Kidney epithelial cell (primary cell): Measurements from ENCODE around the gene GPR155. TPM values are rescaled to one million over a fixed set of nuclear protein-coding genes. Genes with fewer than 3 reads are reported as not detected.
"Not testable (repeated sequence)": the region's sequence is repeated elsewhere in the genome, so short reads cannot be mapped to it uniquely, and the experiment has no call there.

Experiments
- DNase-seq: peaks from one replicate; pipeline ENCODE4 v3.0.0-alpha.2; 2010; ENCODE audit warnings: low read depth
- H3K27me3 ChIP-seq: 2 replicates; pipeline ENCODE4 v1.6.0; 2011; ENCODE audit warnings: low read length; ENCODE audit not compliant: control insufficient read depth, insufficient read depth
- H3K36me3 ChIP-seq: 2 replicates; pipeline ENCODE4 v1.5.1; 2011; ENCODE audit warnings: low read length; ENCODE audit not compliant: control insufficient read depth, insufficient read depth
- H3K4me3 ChIP-seq: 2 replicates; pipeline ENCODE4 v1.5.1; 2011; ENCODE audit warnings: low read depth, mild to moderate bottlenecking, control low read depth, low read length
- total RNA-seq: library from RNA; depleted of rRNA; stranded (reverse); fragments of >200 nt; gene quantifications from 2 replicates; pipeline ENCODE4 v1.2.3, GENCODE V29; 2015
- TF ChIP-seq, protein P1 (sequence below): IDR thresholded peaks from 2 replicates; pipeline ENCODE4 v1.5.1; 2011; ENCODE audit warnings: mild to moderate bottlenecking, moderate library complexity, low read length, control low read depth, inconsistent platforms; ENCODE audit not compliant: insufficient read depth, poor library complexity, severe bottlenecking

GPR155 gene
- total RNA-seq, 1 donor from 2014 or later: 1.7 TPM

DNA sequence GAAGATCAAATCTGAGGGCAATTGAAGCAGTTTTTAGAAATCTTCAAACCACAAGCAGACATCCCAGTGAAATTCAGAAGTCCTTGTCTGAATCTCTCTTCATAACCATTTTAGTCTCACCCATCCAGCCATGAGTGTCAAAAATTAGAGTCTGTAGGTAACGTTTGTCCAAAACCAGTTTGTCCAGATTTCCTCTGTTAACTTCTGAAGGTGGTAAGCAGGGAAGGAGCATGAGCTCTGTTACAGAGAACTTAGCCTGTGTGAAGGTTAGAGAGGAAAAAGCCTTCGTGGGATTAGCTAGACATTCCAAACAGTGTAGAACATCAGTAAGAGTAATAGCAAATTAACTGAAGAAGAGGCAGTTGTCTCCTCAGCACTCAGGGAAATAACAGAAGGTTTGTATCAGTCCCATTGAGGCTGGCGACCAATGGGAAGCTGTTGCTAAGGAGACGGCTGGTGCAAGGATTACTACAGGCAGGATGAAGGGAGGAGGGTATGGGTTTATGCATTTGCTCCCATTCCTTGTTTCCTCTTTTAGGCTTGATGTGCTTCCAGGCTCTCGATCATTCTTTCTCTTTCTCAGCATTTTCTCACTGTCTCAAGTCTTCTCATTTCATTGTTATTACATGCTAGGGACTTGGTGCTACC is 8.7 kb upstream of the GPR155 start:
- H3K4me3 ChIP-seq: no peak overlapping the region
- TF ChIP-seq, protein P1, sequence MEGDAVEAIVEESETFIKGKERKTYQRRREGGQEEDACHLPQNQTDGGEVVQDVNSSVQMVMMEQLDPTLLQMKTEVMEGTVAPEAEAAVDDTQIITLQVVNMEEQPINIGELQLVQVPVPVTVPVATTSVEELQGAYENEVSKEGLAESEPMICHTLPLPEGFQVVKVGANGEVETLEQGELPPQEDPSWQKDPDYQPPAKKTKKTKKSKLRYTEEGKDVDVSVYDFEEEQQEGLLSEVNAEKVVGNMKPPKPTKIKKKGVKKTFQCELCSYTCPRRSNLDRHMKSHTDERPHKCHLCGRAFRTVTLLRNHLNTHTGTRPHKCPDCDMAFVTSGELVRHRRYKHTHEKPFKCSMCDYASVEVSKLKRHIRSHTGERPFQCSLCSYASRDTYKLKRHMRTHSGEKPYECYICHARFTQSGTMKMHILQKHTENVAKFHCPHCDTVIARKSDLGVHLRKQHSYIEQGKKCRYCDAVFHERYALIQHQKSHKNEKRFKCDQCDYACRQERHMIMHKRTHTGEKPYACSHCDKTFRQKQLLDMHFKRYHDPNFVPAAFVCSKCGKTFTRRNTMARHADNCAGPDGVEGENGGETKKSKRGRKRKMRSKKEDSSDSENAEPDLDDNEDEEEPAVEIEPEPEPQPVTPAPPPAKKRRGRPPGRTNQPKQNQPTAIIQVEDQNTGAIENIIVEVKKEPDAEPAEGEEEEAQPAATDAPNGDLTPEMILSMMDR: no peak
- H3K36me3 ChIP-seq: no peaks in the 10 kb centered on the region
- no peaks in the 10 kb centered on the region for H3K27me3 ChIP-seq
- DNase-seq: no peak

- TF ChIP-seq, protein P1: no peak
These were observed 6.9 kb upstream of the GPR155 start for GRCh38 chr2:174493549-174494331.

GRCh38 chr2:174492963-174493431 is 6.2 kb upstream of the GPR155 start:
- DNase-seq: no peak
- H3K36me3 ChIP-seq: no peaks in the 10 kb centered on the region
- no peaks in the 10 kb centered on the region for H3K27me3 ChIP-seq
- H3K4me3 ChIP-seq: no peak overlapping the region
- TF ChIP-seq, protein P1: no peak

More at GRCh38 chr2:174493549-174494331, 6.9 kb upstream of the GPR155 start:
- no peaks in the 10 kb centered on the region for H3K27me3 ChIP-seq
- no peaks in the 10 kb centered on the region for H3K36me3 ChIP-seq
- H3K4me3 ChIP-seq: no peak overlapping the region
- DNase-seq: no peak

DNA sequence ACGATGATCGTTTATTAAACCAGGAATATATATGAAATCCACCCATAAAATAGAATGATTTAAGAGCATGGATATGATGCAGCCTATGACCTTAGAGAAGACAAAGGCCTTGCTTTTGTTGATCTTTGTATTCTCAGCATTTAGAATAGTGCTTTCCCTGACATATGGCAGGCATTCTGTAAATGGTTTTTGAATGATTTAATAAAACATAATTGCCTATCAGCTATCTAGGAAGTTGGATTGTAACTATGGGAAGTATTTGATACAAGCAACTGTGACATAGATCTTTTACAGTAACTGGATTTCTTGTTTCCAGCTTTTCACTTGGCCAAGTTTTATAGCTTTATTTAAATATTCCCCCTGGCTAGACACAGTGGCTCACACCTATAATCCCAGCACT is 5.1 kb upstream of the GPR155 start:
- DNase-seq: no peak
- H3K4me3 ChIP-seq: no peak overlapping the region
- H3K36me3 ChIP-seq: no peaks in the 10 kb centered on the region
- no peaks in the 10 kb centered on the region for H3K27me3 ChIP-seq
- TF ChIP-seq, protein P1: no peak

DNA sequence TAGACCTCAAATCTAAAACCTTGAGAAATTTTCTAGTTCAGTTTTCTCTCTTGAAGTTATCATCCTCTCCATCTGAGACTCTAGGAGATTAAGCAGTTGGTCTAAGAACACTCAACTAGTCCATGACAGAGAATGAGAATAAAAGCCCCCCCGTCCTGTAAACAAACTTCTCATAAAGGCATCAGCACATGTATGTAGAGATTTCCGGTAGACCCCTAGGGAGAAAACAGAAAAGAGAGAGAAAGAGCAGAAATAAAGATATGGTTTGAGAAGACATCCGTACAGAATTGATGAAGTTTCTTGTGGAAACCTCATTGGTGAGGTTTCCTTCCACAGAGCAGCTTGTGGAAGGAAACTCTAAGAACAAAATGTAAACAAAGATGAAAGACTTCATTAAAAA is 3.2 kb upstream of the GPR155 start:
- Histone ChIP-seq H3K36me3 (no peaks in the 10 kb centered on the region), H3K27me3 (no peaks in the 10 kb centered on the region), H3K4me3 (no peak overlapping the region)
- DNase-seq: no peak
- TF ChIP-seq, protein P1: no peak

DNA sequence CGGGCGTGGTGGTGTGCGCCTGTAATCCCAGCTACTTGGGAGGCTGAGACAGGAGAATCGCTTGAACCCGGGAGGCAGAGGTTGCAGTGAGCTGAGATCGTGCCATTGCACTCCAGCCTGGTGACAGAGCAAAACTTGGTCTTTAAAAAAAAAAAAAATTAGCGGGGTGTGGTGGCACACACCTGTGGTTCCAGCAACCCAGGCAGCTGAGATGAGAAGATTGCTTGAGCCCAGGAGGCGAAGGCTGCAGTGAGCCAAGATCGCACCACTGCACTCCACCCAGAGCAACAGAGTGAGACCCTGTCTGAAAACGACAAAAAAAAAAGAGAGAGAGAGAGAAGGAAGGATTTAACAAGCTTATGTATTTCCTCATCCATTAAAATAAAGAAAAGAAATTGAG is 2.7 kb upstream of the GPR155 start:
- not testable (repeated sequence) for DNase-seq, H3K27me3 ChIP-seq, H3K36me3 ChIP-seq, H3K4me3 ChIP-seq
